CD4-positive, alpha-beta memory T cell (primary cell): Measurements from ENCODE around the gene RERE. TPM values are rescaled to one million over a fixed set of nuclear protein-coding genes. Genes with fewer than 3 reads are reported as not detected.
"Not testable (repeated sequence)": the region's sequence is repeated elsewhere in the genome, so short reads cannot be mapped to it uniquely, and the experiment has no call there.

Source experiments
- CTCF ChIA-PET: fragments of 350-600 bp; sonication (Branson Sonifier 250); formaldehyde crosslinking; loops from one replicate; lab custom pipeline; 2021; ENCODE audit warnings: inconsistent platforms; ENCODE audit not compliant: partially characterized antibody; lab: Charles Lee
- POLR2A ChIA-PET: fragments of 350-600 bp; sonication (Branson Sonifier 250); formaldehyde crosslinking; loops from one replicate; lab custom pipeline; 2021; ENCODE audit not compliant: partially characterized antibody; lab: Charles Lee
- DNase-seq, 5 donors: peaks; one replicate each; pipeline versions ENCODE4 v3.0.0 to v3.0.0-alpha.2; 2020 to 2022; ENCODE audit warnings: mixed read lengths in 1 of 5
- H3K27ac ChIP-seq: one replicate; pipeline ENCODE4 v1.7.0; 2013; ENCODE audit warnings: low read depth, low read length
- H3K27me3 ChIP-seq: 2 replicates; pipeline ENCODE4 v1.7.0; 2013; ENCODE audit warnings: mild to moderate bottlenecking, low read length, moderate library complexity; ENCODE audit not compliant: insufficient read depth
- H3K36me3 ChIP-seq: 2 replicates; pipeline ENCODE4 v1.7.0; 2013; ENCODE audit warnings: mild to moderate bottlenecking, low read length, moderate library complexity; ENCODE audit not compliant: insufficient read depth
- H3K4me1 ChIP-seq: 2 replicates; pipeline ENCODE4 v1.7.0; 2013; ENCODE audit warnings: mild to moderate bottlenecking, low read length, moderate library complexity; ENCODE audit not compliant: insufficient read depth
- H3K4me3 ChIP-seq, 2 donors: one replicate each; pipeline ENCODE4 v1.7.0; 2013; ENCODE audit warnings: low read length in 2 of 2, mild to moderate bottlenecking in 1 of 2
- H3K9me3 ChIP-seq, 2 donors: one replicate each; pipeline ENCODE4 v1.7.0; 2013; ENCODE audit warnings: low read length in 2 of 2, control low read depth in 1 of 2; ENCODE audit not compliant: control insufficient read depth in 1 of 2
- H3K27ac Mint-ChIP-seq, 7 donors: one replicate each; pipeline ENCODE4 v1.8.0; 2020 to 2021; ENCODE audit warnings: mixed read lengths in 7 of 7, mild to moderate bottlenecking in 6 of 7, inconsistent platforms in 3 of 7, moderate library complexity in 3 of 7
- H3K27me3 Mint-ChIP-seq, 2 donors: one replicate each; pipeline ENCODE4 v1.8.0; 2020 to 2021; ENCODE audit warnings: mixed read lengths in 2 of 2
- H3K36me3 Mint-ChIP-seq, 2 donors: one replicate each; pipeline ENCODE4 v1.8.0; 2020 to 2021; ENCODE audit warnings: mixed read lengths in 2 of 2, inconsistent platforms in 1 of 2, mild to moderate bottlenecking in 1 of 2
- H3K4me1 Mint-ChIP-seq, 4 donors: one replicate each; pipeline ENCODE4 v1.8.0; 2020 to 2021; ENCODE audit warnings: mixed read lengths in 4 of 4, mild to moderate bottlenecking in 1 of 4
- H3K4me3 Mint-ChIP-seq, 8 donors: one replicate each; pipeline ENCODE4 v1.8.0; 2020 to 2021; ENCODE audit warnings: mixed read lengths in 8 of 8, mild to moderate bottlenecking in 7 of 8, moderate library complexity in 6 of 8, inconsistent platforms in 3 of 8
- H3K9me3 Mint-ChIP-seq, 8 donors: one replicate each; pipeline ENCODE4 v1.8.0; 2020 to 2021; ENCODE audit warnings: mixed read lengths in 8 of 8, mild to moderate bottlenecking in 5 of 8, inconsistent platforms in 3 of 8, moderate library complexity in 1 of 8
- intact Hi-C: fragments of 100-400 bp; cut with micrococcal nuclease; formaldehyde crosslinking; loops from one replicate; pipeline ENCODE4 v1.15.1; 2023
- polyA plus RNA-seq, 2 donors: library from polyadenylated mRNA; unstranded; fragments of 300-500 nt; fragmentation: Illumina TruSeq; gene quantifications; one replicate each; pipeline ENCODE4 v1.2.3, GENCODE V29; 2021
- total RNA-seq, 2 experiments: library from RNA; stranded (reverse); gene quantifications; one replicate each; pipeline ENCODE4 v1.2.3, GENCODE V29; 2021

RERE gene
- total and polyA plus RNA-seq, 4 experiments from 2014 or later, result 0.38 to 117 (median 60.3) TPM

GRCh38 chr1:8382051-8382505 is 435.4 kb downstream of the RERE start:
- DNase-seq, result no peak
- H3K27me3 ChIP-seq, result no peaks in the 10 kb centered on the region
- Mint-ChIP-seq H3K27me3 (no peaks in the 10 kb centered on the region), H3K4me3 (peak overlapping the region in 4 of 8 donors; percentile 15 to 83 (median 60)), H3K9me3 (no peaks in the 10 kb centered on the region), H3K27ac (peak overlapping the region in 6 of 7 donors; percentile 8 to 96 (median 24)), H3K4me1 (peaks cover 63 to 91% (median 84%) of the 10 kb centered on the region in 4 donors), H3K36me3 (peaks cover 27 to 56% of the 10 kb centered on the region in 2 donors)
- H3K4me1 ChIP-seq, result peaks cover 94% of the 10 kb centered on the region
- ChIA-PET CTCF (interaction anchor here (1.5 kb wide), 1 partner anchor 12 kb away, joined by 6 read pairs; no protein-coding TSS in a partner anchor), POLR2A (interaction anchor here (1.1 to 1.6 kb wide), 3 partner anchors 9 to 144 kb away, joined by 3 to 5 read pairs (median 3); no protein-coding TSS in a partner anchor)
- no peak overlapping the region for H3K4me3 ChIP-seq
- H3K9me3 ChIP-seq, result no peaks in the 10 kb centered on the region
- peaks cover 10% of the 10 kb centered on the region for H3K36me3 ChIP-seq
- no peak overlapping the region for H3K27ac ChIP-seq
- intact Hi-C loops, result loop anchor here (5.0 kb wide), 1 partner anchor 40 kb away; no protein-coding TSS in a partner anchor

DNA sequence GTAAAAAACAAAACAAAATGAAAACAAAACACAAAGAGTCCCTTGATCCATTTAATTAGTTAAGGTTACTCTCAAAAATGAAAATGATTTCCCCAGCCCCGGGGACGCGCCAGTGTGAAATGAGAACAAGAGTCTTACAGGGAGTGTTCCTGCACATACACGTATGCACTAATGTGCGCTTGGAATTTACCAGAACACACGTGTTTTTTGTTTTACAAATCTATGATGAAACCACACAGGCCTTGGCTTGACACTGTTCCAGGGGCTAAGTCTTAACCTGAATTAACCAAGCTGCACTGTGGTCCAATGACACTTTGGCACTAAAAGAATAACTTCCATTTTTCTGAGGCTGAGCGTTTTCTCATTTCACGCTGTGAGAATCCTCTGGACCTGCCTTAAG is 435.8 kb downstream of the RERE start:
- Mint-ChIP-seq H3K9me3 (no peaks in the 10 kb centered on the region), H3K27me3 (no peaks in the 10 kb centered on the region), H3K4me3 (peak overlapping the region in 1 of 8 donors; percentile 78), H3K27ac (peak overlapping the region in 3 of 7 donors; percentile 8 to 87 (median 23)), H3K36me3 (peaks cover 25 to 52% of the 10 kb centered on the region in 2 donors), H3K4me1 (peaks cover 60 to 88% (median 80%) of the 10 kb centered on the region in 4 donors)
- intact Hi-C loops, result loop anchor here (5.0 kb wide), 1 partner anchor 41 kb away; no protein-coding TSS in a partner anchor
- no peak overlapping the region for H3K27ac ChIP-seq
- POLR2A ChIA-PET, result interaction anchor here (1.1 kb wide), 1 partner anchor 9 kb away, joined by 3 read pairs; no protein-coding TSS in a partner anchor
- peaks cover 93% of the 10 kb centered on the region for H3K4me1 ChIP-seq
- H3K9me3 ChIP-seq, result no peaks in the 10 kb centered on the region
- H3K27me3 ChIP-seq, result no peaks in the 10 kb centered on the region
- no peak for DNase-seq
- CTCF ChIA-PET, result interaction anchor here (1.5 kb wide), 1 partner anchor 11 kb away, joined by 6 read pairs; no protein-coding TSS in a partner anchor
- H3K4me3 ChIP-seq, result no peak overlapping the region
- peaks cover 10% of the 10 kb centered on the region for H3K36me3 ChIP-seq

GRCh38 chr1:8380310-8380709 is 437.1 kb downstream of the RERE start:
- H3K4me3 Mint-ChIP-seq, POLR2A ChIA-PET, DNase-seq, H3K36me3 ChIP-seq, H3K9me3 ChIP-seq, H3K27me3 ChIP-seq, H3K4me3 ChIP-seq, H3K9me3 Mint-ChIP-seq, H3K27ac ChIP-seq, H3K27me3 Mint-ChIP-seq: not testable (repeated sequence)
- CTCF ChIA-PET, result interaction anchor here (0.6 to 1.5 kb wide), 3 partner anchors 11 to 51 kb away, joined by 3 to 4 read pairs (median 3); no protein-coding TSS in a partner anchor
- Mint-ChIP-seq H3K36me3 (peaks cover 19 to 53% of the 10 kb centered on the region in 2 donors), H3K27ac (peak overlapping the region in 5 of 7 donors; percentile 22 to 77 (median 37)), H3K4me1 (peaks cover 57 to 88% (median 80%) of the 10 kb centered on the region in 4 donors)
- peaks cover 91% of the 10 kb centered on the region for H3K4me1 ChIP-seq
- intact Hi-C loops, result loop anchor here (5.0 kb wide), 1 partner anchor 42 kb away; no protein-coding TSS in a partner anchor

DNA sequence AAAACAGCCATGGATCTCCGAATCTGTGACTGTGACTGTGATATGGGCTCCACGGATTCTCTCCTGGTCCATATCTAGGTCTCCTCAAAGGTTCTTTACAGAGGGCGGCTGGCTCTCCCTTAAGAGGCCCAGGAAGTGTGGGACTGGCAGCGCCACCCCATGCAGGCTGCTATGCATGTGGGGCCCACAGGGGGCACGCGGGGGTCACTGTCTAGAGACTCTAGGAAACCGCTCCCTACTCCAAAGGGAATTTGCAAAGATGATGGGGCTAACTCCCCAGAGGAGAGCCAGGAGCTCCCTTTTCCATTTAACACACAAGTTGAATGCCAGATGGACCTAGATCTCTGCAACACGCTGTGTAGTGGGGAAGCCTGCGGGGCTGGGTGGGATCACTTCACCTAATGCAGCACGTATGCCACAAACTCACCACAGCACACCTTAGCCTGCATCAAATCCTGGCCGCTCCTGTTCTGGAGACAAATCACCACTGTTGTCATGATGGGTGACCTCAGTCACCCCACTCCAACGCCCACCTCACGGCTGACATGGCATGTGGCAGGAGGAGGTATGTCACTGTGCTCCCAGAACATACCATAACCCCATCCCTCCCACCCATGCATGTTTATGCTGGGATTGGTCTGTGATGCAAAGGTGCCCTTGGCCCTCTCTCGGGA is 437.8 kb downstream of the RERE start:
- peaks cover 10% of the 10 kb centered on the region for H3K36me3 ChIP-seq
- DNase-seq, result no peak
- Mint-ChIP-seq H3K4me1 (peaks cover 56 to 87% (median 79%) of the 10 kb centered on the region in 4 donors), H3K27me3 (no peaks in the 10 kb centered on the region), H3K27ac (peak overlapping the region in 4 of 7 donors; percentile 42 to 76 (median 60)), H3K9me3 (no peaks in the 10 kb centered on the region), H3K4me3 (peak overlapping the region in 3 of 8 donors; percentile 21 to 34 (median 30)), H3K36me3 (peaks cover 19 to 55% of the 10 kb centered on the region in 2 donors)
- no peak overlapping the region for H3K4me3 ChIP-seq
- H3K9me3 ChIP-seq, result no peaks in the 10 kb centered on the region
- H3K27ac ChIP-seq, result no peak overlapping the region
- ChIA-PET CTCF (interaction anchor here (0.6 to 1.5 kb wide), 2 partner anchors 40 to 51 kb away, joined by 3 to 4 read pairs; no protein-coding TSS in a partner anchor), POLR2A (no interaction called here)
- intact Hi-C loops, result loop anchor here (5.0 kb wide), 1 partner anchor 43 kb away; no protein-coding TSS in a partner anchor
- H3K27me3 ChIP-seq, result no peaks in the 10 kb centered on the region
- peaks cover 90% of the 10 kb centered on the region for H3K4me1 ChIP-seq

DNA sequence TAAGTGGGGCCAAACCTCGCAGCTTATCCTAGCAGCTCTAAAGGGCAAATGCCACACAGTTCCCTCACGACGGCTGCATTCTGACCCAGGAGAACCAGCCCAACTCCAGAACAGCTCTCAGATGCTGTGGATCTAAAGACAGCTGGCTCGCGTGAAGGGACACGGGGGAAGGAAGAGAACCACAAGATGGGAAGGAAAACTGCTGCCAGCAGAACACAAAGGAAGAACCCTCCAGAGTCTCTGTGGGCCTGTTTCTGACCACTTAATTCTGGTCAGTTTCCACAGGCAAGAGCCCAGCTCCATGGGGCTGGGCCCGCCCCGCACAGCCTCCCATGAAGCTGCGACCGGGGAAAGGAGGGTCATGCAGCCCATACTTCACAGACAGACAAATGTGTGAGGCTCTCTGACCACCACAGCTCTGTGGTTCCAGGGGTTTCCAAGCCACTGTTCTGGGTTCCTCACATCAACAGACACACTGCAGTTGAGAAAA is 438.4 kb downstream of the RERE start:
- ChIA-PET POLR2A (interaction anchor here (1.8 kb wide), 1 partner anchor 43 kb away, joined by 5 read pairs; no protein-coding TSS in a partner anchor), CTCF (interaction anchor here (0.8 to 0.9 kb wide), 2 partner anchors 52 to 348 kb away, joined by 3 to 4 read pairs; no protein-coding TSS in a partner anchor)
- peaks cover 17 to 51% of the 10 kb centered on the region in 2 donors for H3K36me3 Mint-ChIP-seq
- Histone ChIP-seq H3K27ac (no peak overlapping the region), H3K27me3 (no peaks in the 10 kb centered on the region), H3K9me3 (no peaks in the 10 kb centered on the region), H3K4me3 (no peak overlapping the region), H3K4me1 (peaks cover 89% of the 10 kb centered on the region), H3K36me3 (peaks cover 10% of the 10 kb centered on the region)
- H3K27me3 Mint-ChIP-seq, result no peaks in the 10 kb centered on the region
- intact Hi-C loops, result no loop called here
- no peaks in the 10 kb centered on the region for H3K9me3 Mint-ChIP-seq
- DNase-seq, result no peak
- H3K4me3 Mint-ChIP-seq, result peak overlapping the region in 4 of 8 donors; percentile 21 to 68 (median 47)
- peak overlapping the region in 5 of 7 donors; percentile 53 to 94 (median 71) for H3K27ac Mint-ChIP-seq
- H3K4me1 Mint-ChIP-seq, result peaks cover 54 to 87% (median 78%) of the 10 kb centered on the region in 4 donors

- H3K36me3 ChIP-seq, result peaks cover 10% of the 10 kb centered on the region
- CTCF ChIA-PET, result interaction anchor here (0.9 kb wide), 1 partner anchor 349 kb away, joined by 4 read pairs; no protein-coding TSS in a partner anchor
- H3K27ac ChIP-seq, result no peak overlapping the region
- no peak for DNase-seq
- Mint-ChIP-seq H3K36me3 (peaks cover 15 to 55% of the 10 kb centered on the region in 2 donors), H3K27ac (peak overlapping the region; percentile 35 to 94 (median 71)), H3K9me3 (no peaks in the 10 kb centered on the region), H3K4me1 (peaks cover 49 to 89% (median 78%) of the 10 kb centered on the region in 4 donors), H3K4me3 (peak overlapping the region in 5 of 8 donors; percentile 17 to 68 (median 41)), H3K27me3 (no peaks in the 10 kb centered on the region)
- POLR2A ChIA-PET, result interaction anchor here (1.5 to 1.8 kb wide), 2 partner anchors 11 to 44 kb away, joined by 3 to 5 read pairs; no protein-coding TSS in a partner anchor
- H3K4me1 ChIP-seq, result peaks cover 87% of the 10 kb centered on the region
- intact Hi-C loops, result no loop called here
- no peaks in the 10 kb centered on the region for H3K9me3 ChIP-seq
- no peak overlapping the region for H3K4me3 ChIP-seq
- no peaks in the 10 kb centered on the region for H3K27me3 ChIP-seq
These were observed 439.3 kb downstream of the RERE start for GRCh38 chr1:8378178-8378577.
